HG02885 (cell line): ENCODE results near the gene NCOA6.

Experiments used
- ATAC-seq: cut with Tn5 transposase; IDR thresholded peaks from one replicate; pipeline ENCODE4 v1.9.1; 2021; ENCODE audit warnings: mild to moderate bottlenecking; ENCODE audit not compliant: unreplicated experiment, poor library complexity

The NCOA6 gene

GRCh38 chr20:34669094-34669493 lies 156.4 kb downstream of the NCOA6 start:
- no peak for ATAC-seq
